Skin epidermis (tissue), 12 donors: ENCODE data around the gene NPNT.
A peak's percentile ranks its signal among the peaks of the same experiment; 100 is the strongest.
"Not testable (repeated sequence)": the region's sequence is repeated elsewhere in the genome, so short reads cannot be mapped to it uniquely, and the experiment has no call there.

Experiments
- H3K27ac ChIP-seq, 21 experiments: fragments of 200-600 bp; sonication (generic) in 11 of 21; one replicate each; pipeline ENCODE4 v1.5.0; 2020; ENCODE audit warnings: mild to moderate bottlenecking in 3 of 21, inconsistent platforms in 2 of 21, moderate library complexity in 2 of 21
- H3K4me3 ChIP-seq, 7 experiments: fragments of 200-600 bp; sonication (generic) in 2 of 7; one replicate each; pipeline ENCODE4 v1.5.0; 2020; ENCODE audit warnings: inconsistent platforms in 2 of 7, mild to moderate bottlenecking in 2 of 7, moderate library complexity in 1 of 7

The NPNT gene

GRCh38 chr4:105894660-105895582, at the start of gene NPNT:
NPNT (plus strand) TSS chr4:105895471; CDS start chr4:105895653, 182 bp downstream.
- peak within 1 kb of the TSS; percentile 34 to 62 (median 43) for H3K4me3 ChIP-seq
- peak within 1 kb of the TSS in 15 of 21 experiments; percentile 5 to 82 (median 65) for H3K27ac ChIP-seq

DNA sequence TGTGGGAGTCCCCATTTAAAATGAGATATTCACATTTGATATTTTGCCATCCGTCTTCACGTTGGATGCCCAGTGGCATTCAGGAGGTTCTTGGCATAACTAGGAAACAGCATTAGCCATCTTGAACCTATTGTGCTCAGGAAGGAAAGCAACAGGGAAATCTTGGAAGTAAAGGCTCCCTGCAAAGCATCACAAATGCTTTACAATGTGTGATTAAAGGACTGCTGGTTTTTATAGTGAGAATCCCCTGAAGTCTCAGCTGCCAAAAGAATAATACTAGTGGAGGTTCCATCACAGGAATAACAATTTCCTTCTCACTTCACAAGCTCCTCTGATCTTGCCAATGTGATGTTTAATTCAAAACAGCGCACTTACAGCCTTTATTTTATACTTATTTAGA, 49.7 kb upstream of the NPNT start:
- Histone ChIP-seq H3K27ac (no peak overlapping the region), H3K4me3 (no peak overlapping the region)

- H3K4me3 ChIP-seq, H3K27ac ChIP-seq: not testable (repeated sequence)
Observed at GRCh38 chr4:105848359-105848758, 46.9 kb upstream of the NPNT start.

DNA sequence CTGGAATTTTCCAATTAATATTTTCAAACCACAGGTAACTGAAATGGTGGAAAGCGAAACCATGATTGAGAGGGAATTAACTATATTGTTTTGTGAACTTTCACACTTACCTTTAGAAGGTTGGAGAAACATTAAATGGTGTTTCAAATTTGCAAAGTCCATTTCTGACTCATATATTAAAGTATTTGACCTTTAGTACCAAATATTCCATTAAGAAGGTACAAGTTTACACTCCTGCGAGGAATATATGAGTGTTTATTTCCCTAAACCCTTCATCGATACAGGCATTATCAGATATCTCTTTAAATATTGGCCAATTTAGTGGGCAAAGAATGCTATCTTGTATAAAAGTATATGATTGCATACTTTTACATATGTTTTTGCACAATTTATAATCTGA, 44.1 kb upstream of the NPNT start:
- H3K27ac ChIP-seq: no peak overlapping the region
- no peak overlapping the region for H3K4me3 ChIP-seq

- H3K4me3 ChIP-seq, H3K27ac ChIP-seq: not testable (repeated sequence)
Observed at GRCh38 chr4:105852230-105852629, 43.0 kb upstream of the NPNT start.

DNA sequence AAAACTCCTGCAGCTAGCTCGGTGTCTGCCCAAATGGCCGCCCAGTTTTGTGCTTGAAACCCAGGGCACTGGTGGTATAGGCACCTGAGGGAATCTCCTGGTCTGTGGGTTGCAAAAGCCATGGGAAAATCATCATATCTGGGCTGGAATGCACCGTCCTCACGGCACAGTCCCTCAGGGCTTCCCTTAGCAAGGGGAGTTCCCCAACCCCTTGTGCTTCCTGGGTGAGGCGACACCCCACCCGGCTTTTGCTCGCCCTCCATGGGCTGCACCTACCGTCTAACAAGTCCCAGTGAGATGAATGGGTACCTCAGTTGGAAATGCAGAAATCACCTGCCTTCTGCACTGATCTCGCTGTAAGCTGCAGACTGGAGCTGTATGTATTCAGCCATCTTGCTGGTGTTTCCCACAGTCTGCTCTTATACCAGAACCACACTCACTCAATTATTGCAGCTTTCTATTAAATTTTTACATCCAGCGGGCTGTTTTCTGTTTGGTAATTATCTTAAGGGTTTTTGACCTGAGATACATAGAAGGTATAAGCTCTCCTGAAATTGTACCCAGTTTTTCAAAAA, 36.7 kb upstream of the NPNT start:
- Histone ChIP-seq H3K27ac (no peak overlapping the region), H3K4me3 (no peak overlapping the region)

DNA sequence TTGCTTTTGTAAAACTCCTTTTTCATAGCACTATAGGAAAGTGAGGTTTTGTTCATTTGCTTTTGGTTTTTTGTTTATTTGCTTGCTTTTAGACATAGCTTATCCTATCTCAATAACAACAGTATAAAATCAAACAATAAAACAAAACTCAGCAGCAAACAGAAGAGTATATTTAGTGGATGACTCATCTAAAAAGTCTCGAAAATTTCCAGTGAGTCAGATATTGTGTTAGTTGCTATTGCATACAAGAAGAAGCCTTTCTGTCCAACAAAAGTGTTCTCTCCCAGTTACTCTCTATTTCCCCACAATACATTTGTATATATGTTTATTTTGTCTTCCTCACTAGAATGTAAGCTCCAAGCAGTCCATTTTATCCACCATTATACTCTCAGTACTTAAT, 36.0 kb upstream of the NPNT start:
- Histone ChIP-seq H3K27ac (no peak overlapping the region), H3K4me3 (no peak overlapping the region)

DNA sequence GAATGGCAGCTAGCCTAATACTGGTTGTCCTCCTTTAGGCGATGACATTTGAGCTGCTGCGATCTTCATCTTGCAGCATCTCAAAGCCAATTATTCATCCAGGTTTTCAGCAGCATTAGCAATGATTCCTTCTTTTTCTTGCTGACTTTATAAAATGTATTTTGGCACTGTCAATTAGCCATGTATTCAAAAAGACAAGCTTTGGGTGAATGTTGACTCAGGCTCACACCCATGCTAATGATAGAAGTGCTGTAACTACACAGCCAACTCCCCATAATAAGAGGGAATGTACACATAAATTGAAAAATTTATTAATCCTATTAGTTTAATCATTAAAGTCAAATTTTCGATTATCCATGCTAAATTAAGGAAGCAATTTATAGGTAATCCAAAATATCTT, 24.3 kb upstream of the NPNT start:
- H3K4me3 ChIP-seq: no peak overlapping the region
- H3K27ac ChIP-seq: no peak overlapping the region

GRCh38 chr4:105871997-105872396, 23.3 kb upstream of the NPNT start:
- H3K4me3 ChIP-seq: no peak overlapping the region

GRCh38 chr4:105875233-105875632, 20.0 kb upstream of the NPNT start:
- Histone ChIP-seq H3K27ac (no peak overlapping the region), H3K4me3 (no peak overlapping the region)

More at GRCh38 chr4:105871997-105872396, 23.3 kb upstream of the NPNT start:
- no peak overlapping the region for H3K27ac ChIP-seq

- Histone ChIP-seq H3K4me3 (no peak overlapping the region), H3K27ac (no peak overlapping the region)
Observed at GRCh38 chr4:105878668-105879067, 16.6 kb upstream of the NPNT start.

- no peak overlapping the region for H3K4me3 ChIP-seq
- no peak overlapping the region for H3K27ac ChIP-seq
Observed at GRCh38 chr4:105887508-105887907, 7.8 kb upstream of the NPNT start.

DNA sequence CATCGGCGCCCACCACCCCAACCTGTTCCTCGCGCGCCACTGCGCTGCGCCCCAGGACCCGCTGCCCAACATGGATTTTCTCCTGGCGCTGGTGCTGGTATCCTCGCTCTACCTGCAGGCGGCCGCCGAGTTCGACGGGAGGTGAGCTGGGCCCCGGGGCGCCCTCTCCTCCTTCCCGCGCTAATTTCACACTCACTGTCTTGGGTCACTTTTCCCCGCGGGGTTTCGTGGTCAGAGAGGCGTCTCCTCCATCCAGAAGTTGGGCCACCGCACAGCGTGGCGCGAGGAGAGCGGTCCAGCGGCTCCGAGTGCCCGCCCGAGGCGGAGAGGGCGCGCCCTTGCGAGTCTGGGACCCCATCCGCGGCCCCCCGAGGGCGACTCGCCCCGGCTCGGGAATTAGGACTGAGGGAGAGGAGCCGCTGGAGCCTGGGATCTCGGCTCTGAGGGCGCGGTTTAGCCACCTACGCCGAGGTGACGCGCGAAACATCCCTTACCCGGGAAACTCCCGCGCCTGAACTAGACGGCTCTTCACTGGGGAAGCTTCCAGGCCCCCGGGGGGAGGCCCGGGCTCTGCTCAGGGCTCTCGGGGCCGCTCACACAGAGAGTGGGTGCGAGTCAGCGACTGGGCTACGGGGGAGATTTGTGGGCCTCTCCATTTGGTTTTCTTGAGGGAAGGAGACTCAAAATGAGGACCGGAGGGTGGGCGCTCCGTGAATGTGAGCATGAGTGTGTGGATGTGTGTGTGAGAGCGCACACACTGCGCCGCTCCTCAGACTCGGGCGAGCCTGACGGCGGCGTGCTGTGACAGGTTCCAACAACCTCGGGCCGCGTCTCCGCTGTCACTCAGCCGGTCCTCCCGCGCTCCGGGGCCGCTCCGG, 551 bp downstream of the NPNT start:
- peak overlapping the region in 15 of 21 experiments; percentile 5 to 82 (median 65) for H3K27ac ChIP-seq
- peak overlapping the region; percentile 34 to 62 (median 43) for H3K4me3 ChIP-seq

DNA sequence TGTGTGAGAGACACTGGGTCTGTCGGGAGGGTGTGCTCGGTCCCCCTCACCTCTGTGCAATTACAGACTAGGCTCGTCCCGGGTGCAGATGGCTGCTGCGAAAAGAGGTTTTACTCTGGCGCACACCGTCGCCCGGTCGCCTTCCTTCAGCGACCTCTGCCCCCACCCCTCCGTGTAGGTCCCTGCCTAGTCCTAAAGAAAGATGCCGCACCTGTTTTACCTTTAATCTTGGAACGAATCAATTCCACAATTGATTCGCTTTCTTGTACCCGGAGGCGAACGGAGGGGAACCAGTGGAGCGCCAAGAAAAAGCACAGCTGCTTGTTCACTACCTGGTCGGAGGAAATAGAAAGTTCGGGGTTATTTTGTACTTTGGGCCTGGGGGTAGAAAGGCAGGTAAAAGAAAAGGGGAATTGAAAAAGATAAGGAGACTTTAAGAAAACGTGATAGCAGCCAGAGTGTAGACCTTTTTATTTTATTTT, 1.2 kb downstream of the NPNT start:
- Histone ChIP-seq H3K27ac (peak overlapping the region in 10 of 21 experiments; percentile 12 to 82 (median 68)), H3K4me3 (peak overlapping the region; percentile 34 to 62 (median 43))

GRCh38 chr4:105896984-105897775, 1.9 kb downstream of the NPNT start:
- peak overlapping the region in 2 of 7 experiments; percentile 43 to 53 for H3K4me3 ChIP-seq
- peak overlapping the region in 1 of 21 experiments; percentile 82 for H3K27ac ChIP-seq

DNA sequence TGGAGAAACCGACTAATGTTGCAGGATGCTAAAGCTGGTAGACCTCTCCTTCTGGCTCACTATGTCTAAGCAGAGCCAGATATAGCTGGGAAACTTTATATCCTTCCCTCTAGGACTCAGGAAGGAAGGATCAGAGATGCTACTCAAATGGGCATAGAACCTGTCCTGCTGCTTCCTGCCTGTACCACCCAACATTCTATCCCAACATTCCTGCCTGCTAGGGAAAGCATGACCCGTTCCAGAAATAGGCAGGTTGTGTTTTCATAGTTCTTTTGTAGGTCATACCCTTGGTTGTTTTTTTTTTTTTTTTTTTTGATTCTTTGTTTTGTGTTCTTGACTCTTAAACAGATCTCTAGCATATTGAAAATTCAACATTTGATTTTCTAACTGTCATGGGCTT, 5.3 kb downstream of the NPNT start:
- Histone ChIP-seq H3K27ac (no peak overlapping the region), H3K4me3 (no peak overlapping the region)

DNA sequence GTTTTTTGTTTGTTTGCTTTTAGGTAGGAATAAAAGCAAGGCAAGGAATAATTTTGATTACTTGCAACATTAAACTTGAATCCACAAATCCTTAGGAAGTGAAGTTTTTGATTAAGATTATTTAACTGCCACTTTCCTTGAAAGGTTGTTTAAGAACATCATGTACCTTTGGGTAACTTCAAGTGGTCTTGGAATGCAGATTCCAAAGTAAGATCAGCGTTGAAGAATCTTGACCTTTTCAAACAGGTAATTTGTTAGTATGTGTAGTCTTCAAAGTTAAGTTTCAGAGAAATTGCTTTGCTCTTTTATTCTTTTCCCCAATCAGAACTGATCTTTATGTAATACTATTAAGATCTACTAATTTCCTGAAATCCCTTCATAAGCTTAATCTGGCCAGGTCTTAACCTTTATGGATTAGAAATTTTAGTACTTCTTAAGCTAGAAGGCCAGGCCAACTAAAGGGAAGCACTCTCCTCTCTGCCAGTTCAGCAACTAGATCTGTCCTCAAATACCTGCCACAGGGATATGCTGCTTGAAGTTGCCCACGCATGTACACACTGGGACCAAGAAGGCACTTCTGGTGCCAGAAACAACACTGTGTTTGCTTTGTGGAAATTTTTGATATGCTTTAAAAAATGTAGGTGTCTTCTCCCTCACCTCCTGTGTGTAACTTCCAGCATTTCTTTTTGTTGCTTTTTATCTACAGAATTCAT, 7.4 kb downstream of the NPNT start:
- Histone ChIP-seq H3K27ac (no peak overlapping the region), H3K4me3 (no peak overlapping the region)

DNA sequence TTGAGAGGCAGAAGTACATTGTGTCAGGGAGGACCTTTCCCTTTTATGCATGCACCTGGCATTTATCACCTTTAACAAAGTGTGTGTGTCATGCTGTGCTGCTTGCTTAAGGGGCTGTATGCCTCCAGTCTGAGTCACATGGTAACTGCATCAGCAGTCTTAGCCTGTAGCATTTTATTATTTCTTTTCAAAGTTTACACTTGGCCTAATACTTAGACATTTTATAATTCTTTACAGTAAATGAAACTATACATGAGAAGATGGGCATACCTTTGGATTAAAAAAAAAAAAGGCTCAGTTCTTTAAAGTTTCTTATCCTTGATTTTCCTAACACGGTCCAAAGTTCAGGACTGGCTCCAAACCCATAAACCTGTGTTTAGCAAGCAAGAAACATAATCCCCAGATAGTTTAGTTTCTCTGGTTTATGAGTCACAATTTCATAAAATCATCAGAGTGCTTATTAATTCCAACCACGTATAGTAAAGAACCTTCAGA, 14.6 kb downstream of the NPNT start:
- Histone ChIP-seq H3K27ac (no peak overlapping the region), H3K4me3 (no peak overlapping the region)
